ENCODE results near the gene IFRD1. TPM values are rescaled to one million over a fixed set of nuclear protein-coding genes. Genes with fewer than 3 reads are reported as not detected.

Gene IFRD1
- total RNA-seq, 1 experiment from 2014 or later, result 79.6 TPM

DNA sequence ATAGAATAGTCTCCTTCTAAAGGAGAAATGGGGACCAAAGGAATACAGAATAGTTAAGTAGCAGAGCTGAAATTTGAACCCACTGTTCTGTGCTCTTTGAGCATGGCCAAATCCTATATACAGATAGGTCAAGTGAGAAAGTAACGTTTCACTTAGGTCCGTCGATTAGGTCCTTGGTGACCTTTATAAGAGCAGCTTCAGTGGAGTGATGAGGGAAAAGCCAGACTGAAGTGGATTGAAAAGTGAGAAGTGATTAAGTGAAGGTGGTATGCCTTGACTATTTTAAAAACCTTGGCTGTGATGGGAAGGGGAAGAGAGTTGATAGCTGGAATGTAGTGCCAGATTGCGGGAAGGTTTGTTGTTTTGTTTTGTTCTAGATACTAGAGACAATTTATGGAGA lies 19.9 kb downstream of the IFRD1 start:
- H3K4me3 ChIP-seq, result no peak overlapping the region
- CTCF ChIA-PET, result interaction anchor here (0.6 kb wide), 1 partner anchor 11 kb away, joined by 4 read pairs; no protein-coding TSS in a partner anchor
- no peaks in the 10 kb centered on the region for H3K4me1 ChIP-seq (replicated peaks; ENCODE audit: insufficient read depth)
- H2AFZ ChIP-seq, result no peak overlapping the region
- H3F3A ChIP-seq (ENCODE audit: insufficient read depth, low read depth), result 0 out of 2 replicates have a peak, but pooled peaks cover 2% of the 10 kb centered on the region
- peaks cover 40% of the 10 kb centered on the region for H3K36me3 ChIP-seq (ENCODE audit: low read depth)
- H3K9me3 ChIP-seq (ENCODE audit: insufficient read depth, low read depth), result no peaks in the 10 kb centered on the region
- no peaks in the 10 kb centered on the region for H3K9me2 ChIP-seq (ENCODE audit: insufficient read depth)
- no peak overlapping the region for H3K27ac ChIP-seq
- POLR2A ChIA-PET (ENCODE audit: unreplicated experiment), result interaction anchor here (0.7 kb wide), 1 partner anchor 9 kb away, joined by 3 read pairs; no protein-coding TSS in a partner anchor
- no peaks in the 10 kb centered on the region for H3K27me3 ChIP-seq (ENCODE audit: insufficient read depth, low read depth)
- no peak overlapping the region for H3K4me2 ChIP-seq
- intact Hi-C loops (cut with micrococcal nuclease; ENCODE audit: unreplicated experiment), result no loop called here
- no TSS peak for BruUV-seq (replicated peaks)
- peaks cover 4% of the 10 kb centered on the region for H4K20me1 ChIP-seq (ENCODE audit: insufficient read depth)
- TF ChIP-seq EZH2 (IDR thresholded peaks at IDR 0.05; ENCODE audit: low read depth), result no peak
- TF ChIP-seq, protein P1, sequence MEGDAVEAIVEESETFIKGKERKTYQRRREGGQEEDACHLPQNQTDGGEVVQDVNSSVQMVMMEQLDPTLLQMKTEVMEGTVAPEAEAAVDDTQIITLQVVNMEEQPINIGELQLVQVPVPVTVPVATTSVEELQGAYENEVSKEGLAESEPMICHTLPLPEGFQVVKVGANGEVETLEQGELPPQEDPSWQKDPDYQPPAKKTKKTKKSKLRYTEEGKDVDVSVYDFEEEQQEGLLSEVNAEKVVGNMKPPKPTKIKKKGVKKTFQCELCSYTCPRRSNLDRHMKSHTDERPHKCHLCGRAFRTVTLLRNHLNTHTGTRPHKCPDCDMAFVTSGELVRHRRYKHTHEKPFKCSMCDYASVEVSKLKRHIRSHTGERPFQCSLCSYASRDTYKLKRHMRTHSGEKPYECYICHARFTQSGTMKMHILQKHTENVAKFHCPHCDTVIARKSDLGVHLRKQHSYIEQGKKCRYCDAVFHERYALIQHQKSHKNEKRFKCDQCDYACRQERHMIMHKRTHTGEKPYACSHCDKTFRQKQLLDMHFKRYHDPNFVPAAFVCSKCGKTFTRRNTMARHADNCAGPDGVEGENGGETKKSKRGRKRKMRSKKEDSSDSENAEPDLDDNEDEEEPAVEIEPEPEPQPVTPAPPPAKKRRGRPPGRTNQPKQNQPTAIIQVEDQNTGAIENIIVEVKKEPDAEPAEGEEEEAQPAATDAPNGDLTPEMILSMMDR (conservative IDR thresholded peaks at IDR 0.05), result no peak
- DNase-seq, result no peak
- no peaks in the 10 kb centered on the region for H3K79me2 ChIP-seq (ENCODE audit: low read depth)

DNA sequence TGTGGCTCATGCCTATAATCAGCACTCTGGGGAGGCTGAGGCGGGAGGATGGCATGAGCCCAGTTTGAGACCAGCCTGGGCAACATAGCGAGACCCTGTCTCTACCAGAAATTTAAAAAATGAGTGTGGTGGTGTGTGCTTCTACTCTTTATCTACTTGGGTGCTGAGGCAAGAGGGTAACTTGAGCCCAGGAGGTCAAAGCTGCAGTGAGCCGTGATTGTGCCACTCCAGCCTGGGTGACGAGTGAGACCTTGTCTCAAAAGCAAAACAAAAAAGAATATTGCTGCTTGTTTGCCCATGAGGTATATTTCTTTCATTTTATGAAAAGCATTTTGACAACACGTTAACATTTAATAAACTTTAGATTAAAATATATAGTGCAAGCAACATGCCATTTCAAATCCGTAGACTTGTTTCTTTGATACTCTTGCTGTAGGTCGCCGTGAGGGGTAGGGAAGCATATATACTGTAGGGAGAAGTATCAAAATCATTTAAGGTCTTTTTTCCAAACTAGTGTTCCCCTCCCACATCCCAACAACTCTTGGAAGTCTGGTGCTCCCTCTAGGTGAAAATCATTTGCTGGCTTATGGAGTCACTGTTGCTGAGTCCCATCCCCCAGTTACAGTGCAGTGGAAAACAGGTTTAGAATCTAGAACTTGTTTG lies 26.3 kb downstream of the IFRD1 start:
- no peaks in the 10 kb centered on the region for H3K9me3 ChIP-seq (ENCODE audit: insufficient read depth, low read depth)
- H3K4me3 ChIP-seq, result no peak overlapping the region
- no peaks in the 10 kb centered on the region for H3K79me2 ChIP-seq (ENCODE audit: low read depth)
- H4K20me1 ChIP-seq (ENCODE audit: insufficient read depth), result no peaks in the 10 kb centered on the region
- peaks cover 21% of the 10 kb centered on the region for H3K36me3 ChIP-seq (ENCODE audit: low read depth)
- H3K9me2 ChIP-seq (ENCODE audit: insufficient read depth), result no peaks in the 10 kb centered on the region
- POLR2A ChIA-PET (ENCODE audit: unreplicated experiment), result no interaction called here
- CTCF ChIA-PET, result no interaction called here
- TF ChIP-seq, protein P1 (conservative IDR thresholded peaks at IDR 0.05), result no peak
- TF ChIP-seq EZH2 (IDR thresholded peaks at IDR 0.05; ENCODE audit: low read depth), result no peak
- H3K4me2 ChIP-seq, result no peak overlapping the region
- H2AFZ ChIP-seq, result no peak overlapping the region
- peaks cover 10% of the 10 kb centered on the region for H3K4me1 ChIP-seq (replicated peaks; ENCODE audit: insufficient read depth)
- H3K27me3 ChIP-seq (ENCODE audit: insufficient read depth, low read depth), result no peaks in the 10 kb centered on the region
- H3K27ac ChIP-seq, result no peak overlapping the region
- peaks cover 5% of the 10 kb centered on the region for H3F3A ChIP-seq (ENCODE audit: insufficient read depth, low read depth)
- no TSS peak for BruUV-seq (replicated peaks)
- no peak for DNase-seq
- intact Hi-C loops (cut with micrococcal nuclease; ENCODE audit: unreplicated experiment), result no loop called here

DNA sequence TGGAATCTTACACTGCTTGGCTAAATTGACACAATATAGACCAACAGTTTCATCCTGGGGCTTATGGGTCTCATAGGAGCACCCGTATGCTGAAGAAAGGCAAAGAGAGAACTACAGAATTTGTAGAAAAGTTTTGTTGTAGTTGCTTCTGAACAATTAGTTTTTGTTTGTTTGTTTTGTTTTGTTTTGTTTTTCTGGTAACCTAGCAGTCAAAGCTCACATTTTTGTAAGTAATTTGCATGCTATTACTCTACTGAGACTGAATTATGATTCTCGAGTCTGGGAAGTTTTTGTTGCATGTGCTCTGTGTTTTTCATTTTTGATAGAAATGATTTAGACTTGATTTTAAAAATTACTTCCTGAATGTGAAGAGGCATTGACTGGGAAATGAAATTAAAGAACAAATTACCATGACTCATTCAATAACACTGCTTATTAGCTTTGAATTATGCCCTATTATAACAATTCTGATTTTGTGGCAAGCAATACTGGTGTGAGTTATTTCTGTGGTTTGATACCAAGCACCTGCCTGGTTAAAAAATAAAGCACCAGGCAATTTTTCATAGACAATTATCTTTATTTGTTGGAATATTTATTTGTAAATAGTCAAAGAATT lies 31.0 kb downstream of the IFRD1 start:
- H3K4me1 ChIP-seq (replicated peaks; ENCODE audit: insufficient read depth), result peaks cover 35% of the 10 kb centered on the region
- H3K36me3 ChIP-seq (ENCODE audit: low read depth), result peaks cover under 1% of the 10 kb centered on the region; the same call in 1 of the 2 replicates
- H3K27me3 ChIP-seq (ENCODE audit: insufficient read depth, low read depth), result no peaks in the 10 kb centered on the region
- CTCF ChIA-PET, result no interaction called here
- H3K4me2 ChIP-seq, result peak overlapping the region; percentile 8; the same call in 1 of the 2 replicates
- H3F3A ChIP-seq (ENCODE audit: insufficient read depth, low read depth), result peaks cover 14% of the 10 kb centered on the region; the same call in 1 of the 2 replicates
- no peaks in the 10 kb centered on the region for H3K9me3 ChIP-seq (ENCODE audit: insufficient read depth, low read depth)
- intact Hi-C loops (cut with micrococcal nuclease; ENCODE audit: unreplicated experiment), result loop anchor here (2.0 to 5.0 kb wide), 2 partner anchors 14 to 499 kb away; no protein-coding TSS in a partner anchor
- no peaks in the 10 kb centered on the region for H4K20me1 ChIP-seq (ENCODE audit: insufficient read depth)
- no peak for DNase-seq
- BruUV-seq (replicated peaks), result no TSS peak
- no peak for TF ChIP-seq EZH2 (IDR thresholded peaks at IDR 0.05; ENCODE audit: low read depth)
- TF ChIP-seq, protein P1 (conservative IDR thresholded peaks at IDR 0.05), result no peak
- no peak overlapping the region for H3K4me3 ChIP-seq
- H3K27ac ChIP-seq, result peak overlapping the region; percentile 48
- H3K9me2 ChIP-seq (ENCODE audit: insufficient read depth), result no peaks in the 10 kb centered on the region
- no peaks in the 10 kb centered on the region for H3K79me2 ChIP-seq (ENCODE audit: low read depth)
- H2AFZ ChIP-seq, result no peak overlapping the region
- POLR2A ChIA-PET (ENCODE audit: unreplicated experiment), result no interaction called here

Data from PC-9 (cell line).